K562 (cell line): Measurements from ENCODE around the gene LAMTOR1. TPM values are rescaled to one million over a fixed set of nuclear protein-coding genes. Genes with fewer than 3 reads are reported as not detected.

Experiments used
- BRD9 ChIP-seq: fragments of 450-650 bp; IDR thresholded peaks from 2 replicates; pipeline ENCODE4 v1.6.1; 2018; ENCODE audit warnings: low read depth; ENCODE audit not compliant: partially characterized antibody
- BRF1 ChIP-seq: IDR thresholded peaks from 3 replicates; pipeline ENCODE4 v1.6.1; 2011; ENCODE audit warnings: borderline replicate concordance, mild to moderate bottlenecking; ENCODE audit not compliant: insufficient read length; ENCODE audit errors: extremely low read depth
- CREB5 ChIP-seq: fragments of 250-450 bp; sonication (Bioruptor Pico); IDR thresholded peaks from 2 replicates; pipeline ENCODE4 v1.5.0; 2020; ENCODE audit warnings: mild to moderate bottlenecking
- FOXK2 ChIP-seq, 2 experiments: fragments of 450-650 bp; IDR thresholded peaks in 1 of 2; conservative IDR thresholded peaks in 1 of 2; 2 replicates each; pipeline ENCODE4 v1.6.1; 2016; ENCODE audit warnings: low read depth in 2 of 2, mild to moderate bottlenecking in 1 of 2
- MAZ ChIP-seq, 2 experiments: fragments of 450-650 bp in 1 of 2; sonication (generic) in 1 of 2; formaldehyde crosslinking; IDR thresholded peaks in 1 of 2; conservative IDR thresholded peaks in 1 of 2; 2 replicates each; pipeline versions ENCODE4 v1.4.0 to v1.5.0; 2020; ENCODE audit warnings: mild to moderate bottlenecking in 1 of 2, missing genetic modification reagents in 1 of 2
- NFYB ChIP-seq: IDR thresholded peaks from 2 replicates; pipeline ENCODE4 v1.6.1; 2011; ENCODE audit warnings: mild to moderate bottlenecking, moderate library complexity; ENCODE audit not compliant: insufficient read length; ENCODE audit errors: extremely low read depth
- PHF21A ChIP-seq: fragments of 450-650 bp; IDR thresholded peaks from 2 replicates; pipeline ENCODE4 v1.6.1; 2017; ENCODE audit warnings: low read depth, borderline replicate concordance
- SNRNP70 ChIP-seq: fragments of 200-400 bp; formaldehyde crosslinking; optimal IDR thresholded peaks from 2 replicates; pipeline ENCODE3; 2017; ENCODE audit warnings: low read depth, low read length
- ZNF407 ChIP-seq: fragments of 450-650 bp; IDR thresholded peaks from 2 replicates; pipeline ENCODE4 v1.6.1; 2016; ENCODE audit warnings: low read depth
- ZNF511 ChIP-seq: sonication (generic); formaldehyde crosslinking; IDR thresholded peaks from 2 replicates; pipeline ENCODE4 v1.8.0; 2022; ENCODE audit warnings: mild to moderate bottlenecking, missing genetic modification reagents
- polyA plus RNA-seq, 8 experiments: library from polyadenylated mRNA; depleted of rRNA in 4 of 8; stranded (reverse) in 5 of 8; unstranded in 3 of 8; fragments of >200 nt; fragmentation: Nextera tagmentation in 2 of 8; fragmentation: Illumina TruSeq in 1 of 8; extraction: Ambion mirVana in 2 of 8; extraction: Trizol in 1 of 8; gene quantifications; 2 replicates each; pipeline versions ENCODE4 v1.2.1 to v1.2.3, GENCODE V29; 2011 to 2014; ENCODE audit warnings: inconsistent platforms in 1 of 8, missing spikeins in 1 of 8
- total RNA-seq, 7 experiments: library from RNA; depleted of rRNA in 6 of 7; stranded (reverse); fragments of >200 nt in 6 of 7; fragmentation: Illumina TruSeq in 2 of 7; extraction: Trizol in 2 of 7; gene quantifications; 2 replicates each; pipeline versions ENCODE4 v1.2.1 to v1.2.3, GENCODE V29; 2011 to 2021; ENCODE audit warnings: low replicate concordance in 1 of 7
- TF ChIP-seq, protein P1 (sequence below): fragments of 250-450 bp; sonication (Bioruptor Pico); IDR thresholded peaks from 2 replicates; pipeline ENCODE4 v1.5.0; 2021
- TF ChIP-seq, protein P2 (sequence below), 2 experiments: fragments of 450-650 bp in 1 of 2; sonication (generic) in 1 of 2; formaldehyde crosslinking in 1 of 2; IDR thresholded peaks in 1 of 2; conservative IDR thresholded peaks in 1 of 2; 2 replicates each; pipeline versions ENCODE4 v1.6.1 to v1.8.1; 2016 to 2023; ENCODE audit warnings: mild to moderate bottlenecking in 2 of 2, moderate library complexity in 2 of 2, inconsistent platforms in 1 of 2, missing genetic modification reagents in 1 of 2

The LAMTOR1 gene
- total and polyA plus RNA-seq, 9 of the 15 experiments (the other 6 are each of a cell fraction or from before 2014, with no cell fraction given) = 62.6 to 104 (median 85.3) TPM

DNA sequence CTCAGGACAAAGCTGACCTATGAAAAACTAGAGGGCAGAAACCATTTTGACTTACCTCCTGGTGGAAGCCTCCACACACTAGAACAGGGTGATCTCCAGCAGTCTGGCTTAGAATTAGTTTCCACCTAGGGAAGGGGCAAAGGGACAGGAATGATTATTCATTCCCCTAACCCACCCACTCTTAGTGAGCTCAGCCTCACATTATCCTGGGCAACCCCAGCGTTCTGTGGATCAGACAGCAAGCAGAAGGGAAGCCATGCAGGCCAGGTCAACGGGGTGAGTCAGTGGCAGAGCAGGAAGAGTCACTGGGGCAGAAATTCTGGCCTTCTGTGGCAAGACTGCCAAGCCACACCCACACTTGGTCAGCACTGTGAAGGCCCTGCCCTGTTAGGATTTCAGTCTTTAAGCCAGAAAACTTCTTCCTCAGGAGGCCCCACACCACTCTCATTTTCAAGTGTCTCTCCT lies 33.3 kb downstream of the LAMTOR1 start (continued):
- no peak for TF ChIP-seq ZNF407
- no peak for TF ChIP-seq ZNF511 (CRISPR knock-in tag)
- TF ChIP-seq, protein P1, sequence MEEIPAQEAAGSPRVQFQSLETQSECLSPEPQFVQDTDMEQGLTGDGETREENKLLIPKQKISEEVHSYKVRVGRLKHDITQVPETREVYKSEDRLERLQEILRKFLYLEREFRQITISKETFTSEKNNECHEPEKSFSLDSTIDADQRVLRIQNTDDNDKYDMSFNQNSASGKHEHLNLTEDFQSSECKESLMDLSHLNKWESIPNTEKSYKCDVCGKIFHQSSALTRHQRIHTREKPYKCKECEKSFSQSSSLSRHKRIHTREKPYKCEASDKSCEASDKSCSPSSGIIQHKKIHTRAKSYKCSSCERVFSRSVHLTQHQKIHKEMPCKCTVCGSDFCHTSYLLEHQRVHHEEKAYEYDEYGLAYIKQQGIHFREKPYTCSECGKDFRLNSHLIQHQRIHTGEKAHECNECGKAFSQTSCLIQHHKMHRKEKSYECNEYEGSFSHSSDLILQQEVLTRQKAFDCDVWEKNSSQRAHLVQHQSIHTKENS (CRISPR knock-in tag) = no peak
- no peak for TF ChIP-seq BRD9
- TF ChIP-seq PHF21A = no peak
- no peak for TF ChIP-seq BRF1
- TF ChIP-seq, protein P2, sequence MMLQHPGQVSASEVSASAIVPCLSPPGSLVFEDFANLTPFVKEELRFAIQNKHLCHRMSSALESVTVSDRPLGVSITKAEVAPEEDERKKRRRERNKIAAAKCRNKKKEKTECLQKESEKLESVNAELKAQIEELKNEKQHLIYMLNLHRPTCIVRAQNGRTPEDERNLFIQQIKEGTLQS (IDR thresholded peaks at IDR 0.05) = peak; percentile 38
- TF ChIP-seq, protein P2 (CRISPR knock-in tag; conservative IDR thresholded peaks at IDR 0.05) = no peak
- TF ChIP-seq CREB5 (CRISPR knock-in tag) = no peak
- peak in 1 of 2 experiments; percentile 69; a peak in 2 of 4 replicates for TF ChIP-seq MAZ (CRISPR knock-in tag; conservative IDR thresholded peaks at IDR 0.05 in 1 of 2, IDR thresholded peaks at IDR 0.05 in 1 of 2)
- TF ChIP-seq FOXK2 (conservative IDR thresholded peaks at IDR 0.05 in 1 of 2, IDR thresholded peaks at IDR 0.05 in 1 of 2; ENCODE audit: low read depth in 2 of 2) = no peak
- no peak for TF ChIP-seq SNRNP70
- TF ChIP-seq NFYB = no peak
